HFFc6 (cell line): ENCODE measurements around the gene BPIFB2. TPM values are rescaled to one million over a fixed set of nuclear protein-coding genes. Genes with fewer than 3 reads are reported as not detected.
"Not testable (repeated sequence)": the region's sequence is repeated elsewhere in the genome, so short reads cannot be mapped to it uniquely, and the experiment has no call there.

Experiments
- DNase-seq: peaks from one replicate; pipeline ENCODE4 v3.0.0-alpha.2; 2018
- H3K27ac Mint-ChIP-seq: 2 replicates; pipeline ENCODE4 v1.8.0; 2020; ENCODE audit warnings: mild to moderate bottlenecking, mixed read lengths
- H3K27me3 Mint-ChIP-seq: 2 replicates; pipeline ENCODE4 v1.8.0; 2021; ENCODE audit warnings: mild to moderate bottlenecking, moderate library complexity, mixed read lengths; ENCODE audit not compliant: insufficient read depth
- H3K36me3 Mint-ChIP-seq: 2 replicates; pipeline ENCODE4 v1.8.0; 2021; ENCODE audit warnings: low read depth, mixed read lengths
- H3K4me1 Mint-ChIP-seq: 2 replicates; pipeline ENCODE4 v1.8.0; 2020; ENCODE audit warnings: low read depth, mixed read lengths
- H3K4me3 Mint-ChIP-seq: 2 replicates; pipeline ENCODE4 v1.8.0; 2020; ENCODE audit warnings: mild to moderate bottlenecking, moderate library complexity, mixed read lengths
- H3K9me3 Mint-ChIP-seq: 2 replicates; pipeline ENCODE4 v1.8.0; 2020; ENCODE audit warnings: mild to moderate bottlenecking, mixed read lengths
- CTCF ChIP-seq: fragments of 200-600 bp; sonication (generic); IDR thresholded peaks from 2 replicates; pipeline ENCODE4 v1.5.0; 2021; ENCODE audit warnings: antibody characterized with exemption, mild to moderate bottlenecking
- total RNA-seq, 6 experiments: library from RNA; stranded (reverse); fragmentation: NEBNext Ultra II Directional; extraction: Animal tissue kit (Norgen Biotek cat#: 25700); gene quantifications; 2 replicates in 1 of 6; 3 replicates in 5 of 6; pipeline ENCODE4 v1.2.3, GENCODE V29; 2021

The BPIFB2 gene
- total RNA-seq, 6 experiments from 2014 or later = not detected

- Mint-ChIP-seq H3K4me1 (peaks cover 6% of the 10 kb centered on the region; the same call in 1 of the 2 replicates), H3K27ac (no peak overlapping the region), H3K9me3 (peaks cover 5% of the 10 kb centered on the region; the same call in 1 of the 2 replicates), H3K36me3 (no peaks in the 10 kb centered on the region), H3K4me3 (no peak overlapping the region), H3K27me3 (peaks cover 38% of the 10 kb centered on the region)
- no peak for DNase-seq
- no peak for TF ChIP-seq CTCF
Measured at GRCh38 chr20:32973077-32973717, 34.3 kb upstream of the BPIFB2 start.

- H3K36me3 Mint-ChIP-seq, DNase-seq, H3K9me3 Mint-ChIP-seq, H3K4me1 Mint-ChIP-seq, H3K4me3 Mint-ChIP-seq, H3K27ac Mint-ChIP-seq: not testable (repeated sequence)
- H3K27me3 Mint-ChIP-seq = peaks cover 34% of the 10 kb centered on the region
Measured at GRCh38 chr20:32974204-32975064, 33.1 kb upstream of the BPIFB2 start.

GRCh38 chr20:32975121-32975520, 32.4 kb upstream of the BPIFB2 start:
- not testable (repeated sequence) for H3K4me3 Mint-ChIP-seq, H3K36me3 Mint-ChIP-seq, DNase-seq, H3K9me3 Mint-ChIP-seq, H3K4me1 Mint-ChIP-seq, H3K27ac Mint-ChIP-seq
- H3K27me3 Mint-ChIP-seq = peaks cover 35% of the 10 kb centered on the region

- Mint-ChIP-seq H3K9me3 (peaks cover 5% of the 10 kb centered on the region; the same call in 1 of the 2 replicates), H3K4me3 (no peak overlapping the region), H3K27me3 (peaks cover 37% of the 10 kb centered on the region), H3K36me3 (no peaks in the 10 kb centered on the region), H3K27ac (no peak overlapping the region), H3K4me1 (peaks cover 6% of the 10 kb centered on the region; the same call in 1 of the 2 replicates)
- no peak for TF ChIP-seq CTCF
- no peak for DNase-seq
Measured at GRCh38 chr20:32975698-32976674, 31.5 kb upstream of the BPIFB2 start.

- H3K27ac Mint-ChIP-seq = no peak overlapping the region
- H3K4me3 Mint-ChIP-seq = no peak overlapping the region
- no peak for TF ChIP-seq CTCF
- peaks cover 40% of the 10 kb centered on the region for H3K27me3 Mint-ChIP-seq
- H3K4me1 Mint-ChIP-seq = peaks cover 6% of the 10 kb centered on the region; the same call in 1 of the 2 replicates
- H3K36me3 Mint-ChIP-seq = no peaks in the 10 kb centered on the region
- no peak for DNase-seq
- peaks cover 5% of the 10 kb centered on the region; the same call in 1 of the 2 replicates for H3K9me3 Mint-ChIP-seq
Measured at GRCh38 chr20:32976746-32977145, 30.8 kb upstream of the BPIFB2 start.
